ENCODE data around the gene CCBE1. TPM values are rescaled to one million over a fixed set of nuclear protein-coding genes. Genes with fewer than 3 reads are reported as not detected.

The CCBE1 gene
- total RNA-seq, 1 donor from 2014 or later, result not detected

DNA sequence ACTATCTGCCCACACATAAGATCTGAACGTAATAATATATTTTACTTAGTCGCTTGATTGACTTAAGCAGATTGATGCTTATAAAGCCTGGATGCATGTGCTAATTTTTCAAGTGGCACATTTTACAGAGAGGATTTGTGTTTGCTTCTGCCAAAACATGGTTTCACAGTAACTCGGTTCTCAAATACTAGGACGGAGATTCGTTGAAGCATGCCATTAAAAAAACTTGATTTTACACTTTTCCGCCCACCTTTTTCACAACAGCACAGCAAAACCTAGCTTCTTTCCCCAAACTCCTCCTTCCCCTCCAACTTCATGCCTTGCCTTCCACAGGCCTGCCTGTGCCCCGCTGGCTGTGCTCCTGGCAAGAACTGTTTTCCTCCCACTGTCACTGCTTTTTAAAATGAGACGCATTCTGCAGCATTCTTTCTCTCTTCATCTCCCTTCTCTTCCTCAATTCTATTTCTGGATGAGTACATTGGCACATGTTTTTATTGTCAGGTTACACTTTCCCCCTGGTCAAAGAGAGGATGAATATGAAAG, 283.0 kb downstream of the CCBE1 start:
- intact Hi-C loops (cut with micrococcal nuclease), result no loop called here

DNA sequence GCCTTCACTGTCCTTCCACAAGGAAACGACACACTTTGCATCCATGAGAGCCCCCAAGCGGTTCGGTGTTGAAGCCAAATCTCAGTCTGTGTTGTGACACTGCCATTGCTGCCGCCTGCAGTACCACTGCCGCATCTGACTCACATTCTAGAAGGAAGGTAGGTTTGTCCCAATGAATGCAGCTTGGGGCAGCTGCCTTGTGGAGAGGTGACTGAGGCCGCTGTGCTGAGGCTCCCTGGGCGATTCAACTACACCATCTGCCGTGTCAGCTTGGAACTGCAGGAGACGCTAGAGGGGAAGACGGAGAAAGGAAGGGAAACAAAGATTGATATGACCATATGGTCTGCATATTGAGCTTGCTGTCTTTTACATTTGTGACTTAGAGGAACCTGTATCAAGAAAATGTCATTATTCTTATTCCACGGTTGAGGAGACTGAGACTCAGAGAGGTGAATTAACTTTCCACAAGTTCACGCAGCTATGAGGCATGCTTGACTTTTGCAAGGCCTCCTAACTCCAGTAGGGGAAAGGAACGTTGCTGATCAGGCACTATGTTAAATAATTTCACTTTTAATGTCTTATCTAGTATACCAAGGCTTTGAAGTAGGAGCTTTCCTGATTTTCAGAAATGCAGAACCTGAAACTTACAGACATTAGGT, 294.7 kb downstream of the CCBE1 start:
- intact Hi-C loops (cut with micrococcal nuclease), result loop anchor here (2.0 to 5.0 kb wide), 4 partner anchors 45 to 320 kb away; partner anchors contain the start of gene LMAN1

DNA sequence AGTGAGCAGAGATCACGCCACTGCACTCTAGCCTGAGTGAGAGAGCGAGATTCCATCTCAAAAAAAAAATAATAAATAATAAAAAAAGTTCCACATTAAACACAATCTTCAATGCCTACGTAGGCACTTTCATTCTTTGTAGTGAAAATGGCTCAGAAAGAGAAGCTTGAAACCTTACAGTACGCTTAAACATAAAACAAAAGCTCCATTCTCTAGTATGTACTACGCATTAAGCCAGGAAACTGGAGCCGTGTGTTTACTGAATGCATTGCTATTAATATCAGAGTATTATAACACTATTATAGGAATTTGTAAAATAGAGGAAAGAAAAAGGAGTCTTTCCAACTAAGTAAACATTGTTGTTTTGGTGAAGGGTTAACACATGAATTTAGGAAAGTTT, 296.8 kb downstream of the CCBE1 start:
- intact Hi-C loops (cut with micrococcal nuclease), result loop anchor here (5.0 kb wide), 2 partner anchors 43 to 318 kb away; partner anchors contain the start of gene LMAN1

DNA sequence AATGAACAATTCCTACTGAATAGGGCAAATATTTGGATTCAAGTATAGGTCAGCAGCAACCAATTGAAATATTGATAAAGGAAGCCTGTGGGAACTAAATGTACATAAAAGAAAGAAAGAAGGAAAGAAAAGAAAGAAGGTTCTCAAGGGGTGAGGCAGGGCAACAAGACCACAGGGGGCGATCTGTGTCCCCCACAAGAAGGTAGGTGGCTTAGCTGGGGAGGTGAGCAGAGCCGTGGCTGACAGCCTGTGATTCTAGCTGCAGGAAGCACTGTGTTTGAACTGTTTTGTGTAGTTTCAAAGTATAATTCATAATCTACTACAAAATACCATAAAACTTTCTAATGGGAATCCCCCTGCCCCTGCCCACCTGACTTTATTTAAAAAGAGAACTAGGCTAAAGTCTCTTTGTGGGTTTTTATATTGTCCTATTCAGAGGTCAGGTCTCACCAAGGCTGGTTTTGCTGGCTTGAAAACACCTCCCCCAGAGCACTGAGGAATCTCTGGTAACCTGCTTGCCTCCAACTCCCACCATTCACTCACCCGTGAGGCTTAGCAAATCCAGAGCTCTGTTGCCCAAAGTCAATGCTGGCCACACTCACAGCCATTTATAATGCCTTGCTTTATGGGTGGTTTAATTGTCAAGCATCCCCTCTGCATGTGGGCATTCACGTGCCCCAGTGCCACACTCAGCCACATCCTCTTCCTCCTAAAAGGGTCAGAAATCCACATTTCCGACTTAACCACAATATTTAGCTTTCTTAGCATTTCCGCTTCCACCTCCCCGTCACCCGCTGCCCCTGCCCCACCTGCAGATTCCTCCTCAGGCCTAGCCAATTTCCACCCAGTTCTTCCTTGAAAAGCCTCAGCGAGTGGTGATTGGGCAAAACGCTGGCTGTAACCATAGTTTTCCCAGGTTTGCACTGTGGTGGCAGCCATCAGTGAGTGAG, 301.7 kb downstream of the CCBE1 start:
- intact Hi-C loops (cut with micrococcal nuclease), result no loop called here

DNA sequence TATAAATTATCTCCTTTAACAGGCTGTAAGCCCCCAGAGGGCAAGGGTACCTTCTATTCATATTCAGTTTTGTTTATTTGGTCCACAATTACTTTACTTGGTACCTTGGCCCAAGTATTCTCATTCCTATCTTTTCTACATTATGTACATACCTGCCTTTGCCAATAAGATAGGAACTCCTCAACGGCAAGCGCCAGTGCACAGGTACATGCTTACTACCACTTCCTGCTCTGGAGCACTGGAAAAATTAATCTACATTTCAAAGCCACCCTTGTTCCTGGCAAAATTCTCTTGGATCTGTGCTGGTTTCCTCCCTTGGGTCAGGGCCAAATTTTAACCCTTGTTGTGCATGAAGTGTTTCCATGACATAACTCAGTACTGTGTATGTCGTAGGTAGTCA, 303.8 kb downstream of the CCBE1 start:
- intact Hi-C loops (cut with micrococcal nuclease), result no loop called here

DNA sequence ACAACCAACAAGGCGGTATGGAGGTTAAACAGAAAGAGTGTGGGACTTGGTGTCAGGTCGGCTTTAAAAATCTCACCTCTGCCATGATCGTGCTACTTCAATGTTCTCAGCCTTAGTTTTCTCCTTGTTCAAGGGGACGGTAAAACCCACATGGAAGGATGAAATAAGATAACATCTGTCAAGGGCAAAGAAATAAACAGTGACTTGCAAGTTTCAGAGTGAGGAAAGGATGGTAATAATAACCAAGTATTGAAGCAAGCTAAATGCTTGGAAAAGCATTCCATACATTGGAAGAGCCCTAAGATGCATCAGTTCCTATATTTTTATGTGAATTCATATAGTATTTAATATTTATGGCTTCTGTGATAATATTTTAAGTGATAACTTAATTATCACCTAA, 308.4 kb downstream of the CCBE1 start:
- intact Hi-C loops (cut with micrococcal nuclease), result no loop called here

DNA sequence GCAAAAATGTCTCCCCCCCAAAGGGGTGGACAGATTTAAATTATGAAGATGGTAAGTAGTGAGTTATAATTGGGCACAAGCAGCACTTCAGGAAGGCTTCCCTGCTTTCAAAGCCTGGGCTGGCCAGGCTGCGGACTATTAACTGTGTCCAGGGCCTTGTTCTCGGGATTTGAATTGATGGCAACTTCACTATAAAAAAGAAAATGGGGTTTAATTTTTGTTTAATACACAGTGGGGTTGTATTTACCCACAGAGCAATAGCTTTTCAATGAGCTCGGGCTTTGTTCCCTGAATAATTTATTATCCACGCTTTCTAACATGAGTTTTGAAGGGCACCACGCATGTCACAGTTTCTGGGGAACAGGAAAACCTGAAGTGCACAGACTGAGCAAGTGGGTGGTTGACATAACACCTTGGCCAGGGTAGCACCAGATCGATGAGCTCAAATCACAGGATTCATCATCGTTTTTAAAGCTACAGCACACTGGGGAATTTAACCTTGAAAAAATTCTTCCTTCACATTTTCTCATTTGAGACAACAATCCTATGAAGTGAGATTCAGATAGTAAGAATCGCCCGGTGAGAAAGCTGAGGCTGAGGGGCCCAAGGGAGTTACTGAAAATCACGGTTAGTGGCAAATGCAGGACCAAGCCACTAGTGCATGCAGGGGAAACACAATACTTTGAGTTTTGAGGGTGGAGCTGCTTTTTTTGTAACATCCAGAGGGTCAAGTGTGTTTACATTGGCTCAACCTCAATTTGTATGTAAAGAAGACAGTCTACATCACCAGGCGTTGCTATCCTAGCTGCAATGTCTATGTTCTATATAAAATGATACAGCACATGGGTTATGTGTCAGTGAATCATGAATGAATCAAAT, 309.3 kb downstream of the CCBE1 start:
- intact Hi-C loops (cut with micrococcal nuclease), result no loop called here

DNA sequence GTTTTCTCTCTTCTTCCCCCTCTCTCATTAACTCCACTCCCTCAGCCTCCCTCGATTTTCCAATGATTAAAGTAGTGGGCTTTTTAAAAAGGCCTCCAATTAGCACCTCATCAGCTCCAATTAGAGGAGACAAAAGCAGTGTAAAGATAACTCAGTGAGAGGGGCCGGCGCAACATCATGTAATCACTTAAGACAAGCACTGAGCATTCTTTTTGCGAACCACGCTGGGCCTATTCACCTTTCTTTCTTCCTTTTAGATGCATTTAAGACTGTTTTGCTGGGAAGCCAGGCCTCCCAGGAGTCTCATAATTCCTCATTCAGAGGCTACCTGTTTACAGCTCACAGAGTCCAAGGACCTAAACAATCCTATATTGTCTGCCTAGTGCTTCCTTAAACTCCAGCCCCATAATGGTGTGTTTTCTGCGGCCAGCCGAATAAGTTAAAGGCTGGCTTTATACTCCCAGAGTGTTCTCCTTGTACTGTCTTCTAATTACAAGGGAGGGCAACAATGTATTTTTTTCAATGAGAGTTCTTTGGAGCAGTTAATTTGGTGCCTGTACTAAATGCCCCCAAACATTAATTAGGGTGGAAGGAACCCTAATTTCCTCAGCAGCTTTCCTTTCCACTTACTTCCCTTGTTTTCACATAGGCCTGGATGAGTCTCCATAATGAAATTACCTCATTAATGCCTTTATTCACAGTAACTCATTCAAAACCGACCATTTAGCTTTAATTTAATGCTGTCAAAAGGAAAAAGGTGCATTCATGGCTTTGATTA, 310.1 kb downstream of the CCBE1 start:
- intact Hi-C loops (cut with micrococcal nuclease), result no loop called here

DNA sequence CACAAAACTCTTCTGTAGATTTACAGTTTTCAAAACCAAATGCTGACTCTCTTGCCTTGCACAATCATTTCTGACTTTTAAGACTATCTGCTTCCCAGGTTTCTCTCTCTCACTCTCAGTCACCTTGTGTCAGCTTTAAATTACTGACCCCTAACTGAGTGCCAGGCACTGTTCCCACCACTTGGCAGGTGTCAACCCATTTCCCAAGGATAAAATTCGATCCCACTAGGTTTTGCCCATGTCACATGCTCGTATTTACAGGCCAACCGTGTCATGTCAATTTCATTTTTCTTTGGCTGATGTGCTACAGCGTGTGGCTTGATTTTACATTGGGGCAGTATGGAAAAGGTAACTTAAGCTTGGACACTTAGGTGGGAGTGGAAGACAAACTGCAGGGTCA, 312.0 kb downstream of the CCBE1 start:
- intact Hi-C loops (cut with micrococcal nuclease), result no loop called here

DNA sequence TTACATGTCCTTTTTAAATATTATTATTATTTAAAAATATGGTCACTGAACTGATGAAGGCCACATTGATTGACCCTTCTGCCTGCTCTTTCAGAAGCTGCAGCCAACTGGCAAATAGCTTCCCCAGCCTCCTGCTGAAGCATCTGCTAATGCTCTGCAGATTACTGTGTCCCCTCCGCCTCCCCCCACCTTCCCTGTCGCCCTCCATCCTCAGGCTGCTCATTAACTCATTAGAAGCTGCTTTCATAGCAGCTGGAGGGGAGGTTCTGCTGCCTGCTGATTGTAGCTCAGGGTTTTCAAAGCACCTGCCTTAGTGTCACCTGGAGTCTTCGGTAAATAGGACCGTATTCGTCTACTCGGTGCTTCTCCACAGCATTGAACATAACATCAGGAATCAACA, 313.4 kb downstream of the CCBE1 start:
- intact Hi-C loops (cut with micrococcal nuclease), result no loop called here

DNA sequence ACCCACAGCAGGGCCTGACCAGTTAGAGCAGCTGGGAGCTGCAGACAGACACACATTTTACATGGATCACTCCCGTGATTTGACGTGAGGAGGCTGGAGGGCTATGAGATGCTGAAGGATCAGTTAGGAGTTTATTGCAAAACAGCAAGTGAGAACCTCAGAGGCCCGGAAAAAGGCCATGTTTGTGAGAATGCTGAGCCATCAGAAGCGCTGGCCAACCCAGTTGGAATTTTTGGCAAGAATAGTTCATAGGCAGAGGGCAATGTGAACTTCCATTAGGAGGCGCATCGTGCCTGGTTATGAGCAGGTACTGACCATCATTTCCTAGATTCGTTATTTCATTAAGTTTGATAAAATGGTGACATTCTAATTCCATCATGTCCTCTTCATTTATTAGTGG, 314.8 kb downstream of the CCBE1 start:
- intact Hi-C loops (cut with micrococcal nuclease), result no loop called here

DNA sequence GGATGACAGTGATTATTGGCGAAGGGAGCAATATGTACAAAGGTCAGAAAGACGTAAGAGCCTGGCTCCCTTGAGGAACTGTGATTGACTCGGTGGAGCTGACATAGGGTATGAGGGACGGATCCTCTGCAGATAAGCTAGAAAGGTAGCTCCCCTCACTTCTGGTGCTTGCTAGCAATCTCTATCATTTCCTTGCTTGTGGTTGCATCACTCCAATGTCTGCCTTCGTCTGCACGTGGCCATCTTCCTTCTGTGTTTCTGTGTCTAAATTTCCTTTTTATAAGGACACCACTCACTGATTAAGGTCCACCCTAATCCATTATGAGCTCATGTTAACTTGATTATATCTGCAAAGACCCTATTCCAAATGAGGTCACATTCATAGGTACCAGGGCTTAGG, 315.3 kb downstream of the CCBE1 start:
- intact Hi-C loops (cut with micrococcal nuclease), result no loop called here

Other genes with a start within 250 kb of the CCBE1 start
- 23.6 and 24.1 TPM in 2 replicates for gene PMAIP1, start 202.6 kb upstream of the CCBE1 start, total RNA-seq